Spleen (tissue), 7 donors: ENCODE data around the gene SCN8A.

Experiments
- CTCF ChIP-seq, 11 experiments: fragments of 200-600 bp in 7 of 11; fragments of 450-650 bp in 4 of 11; sonication (generic) in 4 of 11; IDR thresholded peaks in 8 of 11; conservative IDR thresholded peaks in 3 of 11; 1 replicate in 7 of 11; 2 replicates in 4 of 11; pipeline versions ENCODE4 v1.4.0 to v1.8.0; 2016 to 2021; ENCODE audit warnings: antibody characterized with exemption in 11 of 11, inconsistent platforms in 4 of 11, mild to moderate bottlenecking in 1 of 11
- POLR2AphosphoS5 ChIP-seq, 3 donors: sonication (generic); formaldehyde crosslinking; IDR thresholded peaks; one replicate each; pipeline ENCODE4 v1.5.1; 2017; ENCODE audit warnings: antibody characterized with exemption in 3 of 3
- donor health status: DM: no; HTN: no; CAD: no; lungs with moderate emphysema.
- donor health status: DM: no; HTN: no; CAD: no.
- donor health status: DM: no; HTN: no; CAD: no.

GRCh38 chr12:51626115-51626514 is 35.1 kb downstream of the SCN8A start:
- TF ChIP-seq CTCF (IDR thresholded peaks at IDR 0.05 in 8 of 11, conservative IDR thresholded peaks at IDR 0.05 in 3 of 11) = no peak
- no peak for TF ChIP-seq POLR2AphosphoS5 (IDR thresholded peaks at IDR 0.05)
